HG02970 (cell line): ENCODE data around the gene B4GALT3.
A peak's percentile ranks its signal among the peaks of the same experiment; 100 is the strongest.

Experiments used
- ATAC-seq: cut with Tn5 transposase; IDR thresholded peaks from one replicate; pipeline ENCODE4 v1.9.1; 2021; ENCODE audit warnings: mild to moderate bottlenecking, moderate library complexity, moderate number of reproducible peaks; ENCODE audit not compliant: unreplicated experiment, low FRiP score

Gene B4GALT3

DNA sequence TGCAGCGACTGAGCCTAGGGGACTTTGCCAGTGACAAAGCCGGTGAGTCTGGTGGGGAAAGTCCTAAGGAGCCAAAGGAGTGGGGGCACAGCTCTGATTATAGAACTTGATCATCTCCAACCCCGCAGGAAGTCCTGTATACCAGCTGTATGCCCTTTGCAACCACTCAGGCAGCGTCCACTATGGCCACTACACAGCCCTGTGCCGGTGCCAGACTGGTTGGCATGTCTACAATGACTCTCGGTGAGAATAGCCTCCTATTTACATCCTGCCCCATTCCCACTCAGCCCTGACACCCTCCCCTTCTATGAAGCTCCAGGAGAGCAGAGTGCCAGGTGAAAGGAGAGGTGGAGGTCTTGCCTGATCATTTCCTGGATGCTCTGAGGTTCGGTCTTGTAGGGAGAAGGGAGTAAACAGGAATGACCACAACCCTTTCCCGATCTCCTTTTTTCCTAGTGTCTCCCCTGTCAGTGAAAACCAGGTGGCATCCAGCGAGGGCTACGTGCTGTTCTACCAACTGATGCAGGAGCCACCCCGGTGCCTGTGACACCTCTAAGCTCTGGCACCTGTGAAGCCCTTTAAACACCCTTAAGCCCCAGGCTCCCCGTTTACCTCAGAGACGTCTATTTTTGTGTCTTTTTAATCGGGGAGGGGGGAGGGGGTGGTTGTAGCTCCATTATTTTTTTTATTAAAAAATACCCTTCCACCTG is 12.3 kb downstream of the B4GALT3 start:
- ATAC-seq, result no peak

DNA sequence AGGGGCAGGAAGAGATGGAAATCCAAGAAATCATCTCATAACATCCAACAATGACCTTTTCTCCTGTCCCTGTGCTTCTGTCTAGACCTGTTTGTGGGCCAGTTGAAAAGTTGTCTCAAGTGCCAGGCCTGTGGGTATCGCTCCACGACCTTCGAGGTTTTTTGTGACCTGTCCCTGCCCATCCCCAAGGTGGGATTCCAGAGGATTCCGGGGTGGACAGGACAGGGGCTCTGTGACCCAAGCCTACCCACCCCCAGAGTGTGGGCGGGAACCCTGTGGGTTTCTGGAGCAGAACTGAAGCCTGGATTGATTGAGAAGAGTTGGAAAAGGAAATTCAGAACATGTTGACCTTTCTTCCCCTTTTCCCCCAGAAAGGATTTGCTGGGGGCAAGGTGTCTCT is 13.5 kb downstream of the B4GALT3 start:
- no peak for ATAC-seq

DNA sequence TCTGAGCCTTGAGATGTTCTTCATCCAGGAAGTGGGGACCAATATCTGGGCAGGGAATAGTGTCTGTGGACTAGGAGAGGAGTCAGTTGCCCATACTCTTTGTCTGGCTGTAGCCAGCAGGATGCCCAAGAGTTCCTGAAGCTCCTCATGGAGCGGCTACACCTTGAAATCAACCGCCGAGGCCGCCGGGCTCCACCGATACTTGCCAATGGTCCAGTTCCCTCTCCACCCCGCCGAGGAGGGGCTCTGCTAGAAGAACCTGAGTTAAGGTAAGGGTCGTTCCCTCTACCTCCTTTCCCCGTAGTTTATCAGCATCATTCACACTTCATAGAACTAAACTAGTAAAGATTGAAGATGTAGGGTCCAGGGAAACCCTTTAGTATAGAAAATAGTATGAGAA is 14.5 kb downstream of the B4GALT3 start:
- ATAC-seq, result no peak

DNA sequence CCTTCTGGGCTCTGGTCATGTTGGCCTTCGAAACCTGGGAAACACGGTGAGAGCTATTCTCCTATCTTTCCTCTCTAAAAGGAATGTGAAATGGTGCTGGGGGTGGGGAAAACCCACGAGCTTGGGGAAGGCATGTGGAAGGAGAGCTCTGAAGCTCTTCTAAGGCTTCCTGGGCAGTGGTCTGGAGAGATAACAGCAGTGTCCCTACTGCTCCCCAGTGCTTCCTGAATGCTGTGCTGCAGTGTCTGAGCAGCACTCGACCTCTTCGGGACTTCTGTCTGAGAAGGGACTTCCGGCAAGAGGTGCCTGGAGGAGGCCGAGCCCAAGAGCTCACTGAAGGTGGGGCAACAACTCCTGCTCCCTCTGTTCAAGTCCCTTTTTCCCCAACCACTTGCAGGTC is 15.3 kb downstream of the B4GALT3 start:
- no peak for ATAC-seq

GRCh38 chr1:161161652-161162051 is 15.7 kb downstream of the B4GALT3 start:
- no peak for ATAC-seq

DNA sequence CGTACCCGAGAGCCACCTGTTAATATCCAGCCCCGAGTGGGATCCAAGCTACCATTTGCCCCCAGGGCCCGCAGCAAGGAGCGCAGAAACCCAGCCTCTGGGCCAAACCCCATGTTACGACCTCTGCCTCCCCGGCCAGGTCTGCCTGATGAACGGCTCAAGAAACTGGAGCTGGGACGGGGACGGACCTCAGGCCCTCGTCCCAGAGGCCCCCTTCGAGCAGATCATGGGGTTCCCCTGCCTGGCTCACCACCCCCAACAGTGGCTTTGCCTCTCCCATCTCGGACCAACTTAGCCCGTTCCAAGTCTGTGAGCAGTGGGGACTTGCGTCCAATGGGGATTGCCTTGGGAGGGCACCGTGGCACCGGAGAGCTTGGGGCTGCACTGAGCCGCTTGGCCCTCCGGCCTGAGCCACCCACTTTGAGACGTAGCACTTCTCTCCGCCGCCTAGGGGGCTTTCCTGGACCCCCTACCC is 16.6 kb downstream of the B4GALT3 start:
- ATAC-seq, result no peak

DNA sequence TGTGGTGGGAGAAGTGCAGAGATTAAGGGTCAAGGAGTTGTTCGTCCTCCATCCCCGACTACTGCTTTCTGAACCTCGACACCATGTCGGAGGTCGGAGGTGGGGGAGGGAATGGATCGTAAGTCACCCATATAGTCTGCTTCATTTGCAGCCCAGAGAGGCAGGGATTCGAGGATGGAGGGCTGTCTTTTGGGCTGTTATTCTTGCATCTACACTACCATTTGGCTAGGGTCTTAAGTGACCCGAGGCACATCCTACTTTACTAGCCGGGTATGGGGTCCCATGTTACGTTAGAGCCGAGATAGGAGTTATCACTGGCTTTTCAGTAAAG is 17.4 kb downstream of the B4GALT3 start:
- no peak for ATAC-seq

DNA sequence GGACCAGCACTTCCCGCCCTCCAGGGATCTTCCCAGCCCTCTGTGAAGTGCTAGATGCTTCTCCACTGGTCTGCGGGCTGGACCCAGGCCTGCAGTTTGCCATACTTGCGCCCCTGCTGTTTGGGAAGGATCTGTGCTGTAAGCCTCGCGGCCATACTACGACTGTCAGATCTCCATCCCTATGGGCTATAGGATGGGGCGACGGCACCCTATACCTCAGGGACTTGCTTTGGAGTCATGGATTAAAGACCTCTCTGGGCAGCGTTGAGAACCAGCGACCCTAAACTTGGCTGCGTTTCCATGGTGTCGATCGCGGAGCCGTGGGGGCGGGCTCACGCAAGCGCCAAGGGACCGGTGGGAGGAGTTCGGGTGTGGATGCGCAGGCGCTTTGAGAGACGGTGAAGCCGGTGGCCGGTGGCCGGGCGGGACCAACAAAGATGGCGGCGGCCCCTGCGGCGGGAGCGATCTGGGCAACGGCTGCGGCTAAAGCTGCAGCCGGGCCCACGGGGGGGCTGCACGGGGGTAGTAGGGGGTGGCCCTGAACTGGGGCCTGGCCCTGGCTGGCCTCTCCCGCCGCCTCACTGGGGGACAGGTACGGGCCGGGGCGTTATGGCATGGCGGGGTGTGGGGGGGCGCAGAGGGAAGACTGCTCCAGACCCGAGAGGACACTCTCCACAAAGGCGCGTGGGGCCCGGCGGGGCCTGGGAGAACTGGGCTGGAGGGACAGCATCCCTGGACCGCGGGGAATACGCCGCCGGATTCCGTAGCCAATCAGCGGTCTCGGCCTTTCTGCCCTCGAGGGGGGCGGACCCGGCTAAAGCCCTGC is 18.0 kb downstream of the B4GALT3 start, which contains the start of gene USP21:
Gene USP21, plus strand, starts transcription at position 414 of the 826 bp plus-strand sequence. CDS start 1,141 bp downstream, outside the sequence.
- ATAC-seq, result peak; percentile 79

DNA sequence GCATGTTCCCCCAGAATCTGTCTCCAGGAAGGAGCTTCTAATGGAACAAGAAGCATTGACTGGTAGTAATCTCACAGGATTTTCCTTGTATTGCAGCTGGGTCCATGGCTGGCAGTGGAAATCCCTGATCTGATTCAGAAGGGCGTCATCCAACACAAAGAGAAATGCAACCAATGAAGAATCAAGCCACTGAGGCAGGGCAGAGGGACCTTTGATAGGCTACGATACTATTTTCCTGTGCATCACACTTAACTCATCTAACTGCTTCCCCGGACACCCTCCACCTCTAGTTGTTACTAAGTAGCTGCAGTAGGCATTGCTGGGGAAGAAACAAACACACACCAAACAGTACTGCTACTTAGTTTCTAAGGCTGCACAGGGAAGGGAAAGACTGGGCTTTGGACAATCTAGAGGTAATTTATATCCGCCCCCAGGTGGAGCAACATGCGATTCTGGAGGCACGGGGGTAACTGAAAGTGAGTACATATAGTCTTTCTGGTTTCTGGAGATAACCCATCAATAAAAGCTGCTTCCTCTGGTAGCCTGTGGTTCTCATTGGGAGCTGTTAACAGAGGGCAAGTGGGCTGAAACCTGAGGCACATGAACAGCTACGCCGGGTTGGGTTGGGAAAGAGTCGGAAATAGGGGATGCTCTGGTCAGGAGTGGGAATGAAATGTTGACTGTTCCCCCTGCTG is 18.8 kb downstream of the B4GALT3 start:
- ATAC-seq, result no peak

DNA sequence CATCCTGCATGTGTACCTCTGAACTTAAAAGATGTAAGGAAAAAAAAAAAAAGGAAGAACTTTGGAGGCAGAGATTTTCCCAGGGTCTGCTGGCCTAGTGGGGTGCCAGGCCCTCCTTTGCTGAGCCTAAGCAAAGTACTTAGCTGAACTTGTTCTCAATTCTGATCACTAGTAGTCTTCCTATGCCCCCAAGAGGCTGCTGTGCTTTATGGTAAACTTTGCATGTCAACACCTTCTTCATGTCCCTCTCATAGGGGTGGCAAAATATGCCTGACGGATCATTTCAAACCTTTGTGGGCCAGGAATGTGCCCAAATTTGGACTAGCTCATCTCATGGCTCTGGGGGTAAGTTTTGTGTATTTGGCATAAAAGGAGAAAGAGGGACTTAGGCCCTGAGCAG is 19.4 kb downstream of the B4GALT3 start:
- ATAC-seq, result no peak

GRCh38 chr1:161153682-161154337 is 23.5 kb downstream of the B4GALT3 start, which contains the start of gene UFC1:
Gene UFC1 (plus strand): TSS chr1:161153978. CDS start chr1:161153998, 20 bp downstream.
- ATAC-seq, result peak; percentile 62

DNA sequence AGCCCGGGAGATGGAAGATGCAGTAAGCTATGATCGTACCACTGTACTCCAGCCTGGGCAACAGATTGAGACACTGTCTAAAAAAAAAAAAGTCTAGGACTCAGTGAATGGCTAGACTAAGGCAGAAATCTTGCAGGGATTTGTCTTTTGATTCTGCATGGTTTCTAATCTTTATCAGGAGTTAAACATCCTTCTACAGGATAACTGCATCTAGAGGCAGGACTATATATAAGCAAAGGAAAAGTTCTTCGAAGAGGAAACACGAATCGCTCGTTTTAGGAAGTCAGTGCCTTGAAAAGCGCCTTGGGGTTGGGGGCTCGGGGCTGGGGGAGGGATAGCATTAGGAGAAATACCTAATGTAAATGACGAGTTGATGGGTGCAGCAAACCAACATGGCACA is 24.1 kb downstream of the B4GALT3 start:
- ATAC-seq, result no peak

GRCh38 chr1:161145832-161146231 is 31.5 kb downstream of the B4GALT3 start:
- no peak for ATAC-seq

DNA sequence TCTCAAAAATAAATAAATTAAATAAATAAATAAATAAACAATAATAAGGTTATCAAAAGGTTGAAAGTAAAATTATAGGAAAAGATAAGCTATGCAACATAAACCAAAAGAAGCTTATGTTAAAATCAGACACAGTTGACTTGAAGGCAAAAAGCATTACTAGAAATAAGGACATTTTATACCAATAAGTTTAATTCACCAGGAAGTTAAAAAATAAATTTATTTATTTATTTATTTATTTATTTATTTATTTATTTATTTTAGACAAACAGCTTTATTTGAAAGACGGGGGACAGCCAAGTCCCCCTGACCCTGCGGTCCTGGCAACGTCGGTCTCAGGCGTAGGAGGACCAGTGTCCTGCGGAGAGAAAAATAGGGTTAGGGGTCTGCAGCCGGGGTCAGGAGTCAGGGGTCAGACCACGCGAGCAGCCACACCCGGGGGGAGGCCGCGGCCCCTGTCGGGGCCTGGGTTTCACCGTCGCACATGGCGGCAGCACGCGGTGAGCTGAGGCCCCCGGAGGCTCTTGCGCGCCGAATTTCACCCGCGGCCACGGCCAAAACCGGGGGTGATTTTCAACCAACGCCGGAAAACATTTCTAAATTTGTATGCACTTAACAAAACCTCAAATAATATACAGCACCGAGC is 36.4 kb downstream of the B4GALT3 start:
- no peak for ATAC-seq

DNA sequence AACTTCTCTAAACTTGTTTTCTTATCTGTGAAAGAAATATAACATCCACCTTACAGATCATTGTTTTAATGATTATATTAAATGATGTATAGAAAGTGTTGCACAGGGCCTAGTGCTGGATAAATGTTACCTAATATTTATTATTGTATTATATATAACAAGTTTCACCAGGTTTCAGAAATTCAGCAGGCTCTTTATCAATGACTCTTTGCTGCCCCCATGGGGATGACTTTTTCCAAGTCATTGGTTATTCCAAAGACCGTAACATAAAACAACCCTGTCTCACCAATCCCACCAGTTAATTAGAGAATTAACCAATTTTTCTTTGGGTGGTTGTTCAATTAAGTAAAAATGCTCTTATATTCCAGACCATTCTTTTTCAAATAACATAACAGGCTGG is 37.5 kb downstream of the B4GALT3 start:
- ATAC-seq, result no peak

- no peak for ATAC-seq
Measured at GRCh38 chr1:161138431-161138830, 38.9 kb downstream of the B4GALT3 start.

GRCh38 chr1:161137881-161138280 is 39.4 kb downstream of the B4GALT3 start:
- ATAC-seq, result no peak

DNA sequence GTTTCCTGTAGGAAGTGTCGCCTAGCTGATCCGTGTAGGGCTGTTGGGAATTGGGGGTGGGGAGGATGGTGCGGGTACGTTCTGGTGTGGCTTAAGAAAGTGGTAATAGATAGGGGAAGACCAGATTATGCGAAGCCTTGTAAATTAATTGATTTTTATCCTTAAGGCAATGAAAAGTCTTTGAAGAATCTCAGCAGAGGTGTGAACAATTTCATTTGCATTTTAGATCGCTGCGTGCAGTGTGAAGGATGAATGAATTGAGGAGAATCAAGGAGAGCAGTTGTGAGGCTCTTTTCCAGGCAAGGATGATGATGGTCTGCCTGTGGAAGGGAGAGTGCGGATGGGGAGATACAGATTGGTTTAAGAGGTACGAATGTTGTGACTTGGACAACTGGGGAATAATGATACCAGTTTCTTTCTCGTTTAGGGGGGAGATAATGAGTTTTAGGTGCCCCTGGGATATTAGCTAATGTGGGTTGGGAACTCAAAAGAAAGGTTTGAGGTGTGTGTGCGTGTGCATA is 44.0 kb downstream of the B4GALT3 start:
- ATAC-seq, result no peak

DNA sequence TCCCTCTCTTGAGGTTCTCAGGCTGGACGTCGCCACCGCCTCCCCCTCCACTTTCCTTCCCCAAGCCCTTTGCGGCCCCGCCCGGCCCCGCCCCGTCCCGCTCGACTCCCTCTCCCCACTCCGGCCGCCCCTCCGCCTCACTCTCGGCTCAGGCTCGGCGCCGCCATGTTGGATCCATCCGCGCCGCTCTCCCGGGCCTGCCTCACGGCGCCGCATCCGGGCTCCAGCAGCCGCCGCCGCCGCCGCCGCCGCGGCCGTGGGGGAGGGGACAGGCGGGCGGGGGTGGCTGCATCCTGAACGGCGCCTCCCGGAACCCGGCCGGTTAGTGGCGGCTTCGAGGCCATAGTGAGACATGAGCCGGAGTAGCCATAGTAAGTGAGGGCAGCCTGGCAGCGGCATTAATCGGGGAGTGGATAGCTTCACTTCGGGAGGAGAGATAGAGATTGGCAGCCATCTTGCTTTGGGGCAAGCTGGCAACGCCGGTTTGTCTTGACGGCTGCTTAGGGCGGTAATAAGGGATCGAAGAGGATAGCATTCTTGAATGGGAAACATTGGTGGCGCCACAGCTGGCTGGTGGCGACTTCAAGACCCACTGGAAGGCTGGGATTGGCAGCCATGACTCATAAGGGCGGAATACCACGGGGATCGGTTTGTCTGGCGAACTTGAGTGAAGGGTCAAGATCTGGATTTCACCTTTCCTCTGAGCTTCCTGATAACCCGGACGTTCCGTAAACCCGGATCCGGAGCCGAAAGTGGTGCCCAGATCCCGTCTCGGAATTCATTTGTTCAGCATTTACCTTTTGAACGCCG is 44.7 kb downstream of the B4GALT3 start, which contains the start of gene DEDD:
Gene DEDD, minus strand, starts transcription at position 258 of the 810 bp plus-strand sequence. CDS start 8,205 bp downstream, outside the sequence.
- peak; percentile 77 for ATAC-seq
